NCI-H2107 treated with DMSO at 0.1 percent for 48 hours (cell line): Measurements from ENCODE around the gene TNNT3.

Experiments
- DNase-seq: peaks from one replicate; lab custom pipeline; 2025; ENCODE audit not compliant: unreplicated experiment; lab: John Stamatoyannopoulos, UW

Gene TNNT3

GRCh38 chr11:1949922-1950321 lies 30.4 kb downstream of the TNNT3 start:
- DNase-seq = no peak

GRCh38 chr11:1952806-1953482 lies 33.4 kb downstream of the TNNT3 start:
- DNase-seq = no peak

GRCh38 chr11:1953489-1954266 lies 34.2 kb downstream of the TNNT3 start:
- no peak for DNase-seq

GRCh38 chr11:1958367-1958766 lies 38.9 kb downstream of the TNNT3 start:
- DNase-seq = no peak

- DNase-seq = no peak
Measured at GRCh38 chr11:1959786-1960185, 40.3 kb downstream of the TNNT3 start.

- no peak for DNase-seq
Measured at GRCh38 chr11:1963864-1964263, 44.4 kb downstream of the TNNT3 start.

GRCh38 chr11:1964348-1964747 lies 44.8 kb downstream of the TNNT3 start:
- no peak for DNase-seq

GRCh38 chr11:1964955-1965354 lies 45.5 kb downstream of the TNNT3 start:
- DNase-seq = no peak

- no peak for DNase-seq
Measured at GRCh38 chr11:1966531-1966930, 47.0 kb downstream of the TNNT3 start.

GRCh38 chr11:1967641-1968225 lies 48.2 kb downstream of the TNNT3 start:
- no peak for DNase-seq

- no peak for DNase-seq
Measured at GRCh38 chr11:1968454-1969002, 49.0 kb downstream of the TNNT3 start.

GRCh38 chr11:1969035-1969434 lies 49.5 kb downstream of the TNNT3 start:
- no peak for DNase-seq

- no peak for DNase-seq
Measured at GRCh38 chr11:1969776-1970175, 50.3 kb downstream of the TNNT3 start.

- DNase-seq = no peak
Measured at GRCh38 chr11:1970956-1971355, 51.5 kb downstream of the TNNT3 start.

GRCh38 chr11:1975185-1975584 lies 55.7 kb downstream of the TNNT3 start:
- no peak for DNase-seq

- DNase-seq = no peak
Measured at GRCh38 chr11:1978720-1979473, 59.4 kb downstream of the TNNT3 start.

- no peak for DNase-seq
Measured at GRCh38 chr11:1979607-1980006, 60.1 kb downstream of the TNNT3 start.

GRCh38 chr11:1982873-1983600 lies 63.5 kb downstream of the TNNT3 start:
- no peak for DNase-seq

GRCh38 chr11:1983601-1983961 lies 64.1 kb downstream of the TNNT3 start:
- DNase-seq = no peak

GRCh38 chr11:1987024-1987423 lies 67.5 kb downstream of the TNNT3 start:
- DNase-seq = no peak

- DNase-seq = no peak
Measured at GRCh38 chr11:1988174-1988573, 68.7 kb downstream of the TNNT3 start.
